ENCODE results near the gene CMPK1.
"Not testable (repeated sequence)": the region's sequence is repeated elsewhere in the genome, so short reads cannot be mapped to it uniquely, and the experiment has no call there.

CMPK1 gene, protein sequence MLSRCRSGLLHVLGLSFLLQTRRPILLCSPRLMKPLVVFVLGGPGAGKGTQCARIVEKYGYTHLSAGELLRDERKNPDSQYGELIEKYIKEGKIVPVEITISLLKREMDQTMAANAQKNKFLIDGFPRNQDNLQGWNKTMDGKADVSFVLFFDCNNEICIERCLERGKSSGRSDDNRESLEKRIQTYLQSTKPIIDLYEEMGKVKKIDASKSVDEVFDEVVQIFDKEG

DNA sequence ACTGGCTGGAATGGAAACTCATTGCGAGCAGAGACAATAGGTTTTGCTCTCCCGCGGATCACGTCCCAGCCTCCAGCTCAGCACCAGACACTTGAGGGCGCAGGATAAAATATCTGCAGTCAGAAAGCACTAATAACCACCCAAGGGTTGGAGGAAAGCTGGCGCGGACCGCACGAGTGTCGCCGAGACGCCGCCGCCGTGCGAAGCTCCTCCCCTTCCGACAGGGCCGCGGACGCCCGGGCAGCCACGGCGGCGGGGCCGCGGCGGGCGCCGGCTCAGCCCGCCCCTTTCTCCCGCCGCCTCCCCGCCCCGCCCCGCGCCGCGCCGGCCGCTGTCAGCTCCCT, at the start of gene CMPK1:
Gene CMPK1, plus strand, starts transcription at position 213 of the 344 bp plus-strand sequence. CDS start 156 bp downstream, outside the sequence.
- DNase-seq (ENCODE audit: low read depth in 2 of 2), result peak; percentile 67 to 70

DNA sequence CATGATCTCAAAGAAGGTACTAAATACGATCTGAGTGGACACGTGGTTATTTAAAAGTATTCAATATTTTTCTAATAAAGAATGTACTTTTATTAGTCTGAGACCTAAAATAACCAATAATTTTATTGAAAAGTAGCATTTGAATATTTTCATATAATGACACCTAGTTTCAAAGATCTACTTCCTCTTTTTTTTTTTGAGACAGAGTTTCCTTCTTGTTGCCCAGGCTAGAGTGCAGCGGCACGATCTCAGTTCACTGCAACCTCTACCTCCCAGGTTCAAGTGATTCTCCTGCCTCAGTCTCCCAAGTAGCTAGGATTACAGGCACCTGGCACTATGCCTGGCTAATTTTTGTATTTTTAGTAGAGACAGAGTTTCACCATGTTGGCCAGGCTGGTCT, 45.5 kb upstream of the CMPK1 start:
- not testable (repeated sequence) for DNase-seq (ENCODE audit: low read depth in 2 of 2)

DNA sequence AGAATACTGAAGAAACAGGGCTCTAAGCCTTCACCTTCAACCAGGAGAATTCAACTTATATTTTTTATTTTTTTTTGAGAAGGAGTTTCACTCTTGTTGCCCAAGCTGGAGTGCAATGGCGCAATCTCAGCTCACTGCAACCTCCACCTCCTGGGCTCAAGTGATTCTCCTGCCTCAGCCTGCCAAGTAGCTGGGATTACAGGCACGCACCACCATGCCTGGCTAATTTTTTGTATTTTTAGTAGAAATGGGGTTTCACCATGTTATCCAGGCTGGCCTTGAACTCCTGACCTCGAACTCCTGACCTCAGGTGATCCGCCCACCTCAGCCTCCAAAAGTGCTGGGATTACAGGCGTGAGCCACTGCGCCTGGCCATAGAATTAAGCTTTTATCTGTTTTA, 38.7 kb upstream of the CMPK1 start:
- DNase-seq (ENCODE audit: low read depth in 2 of 2), result not testable (repeated sequence)

DNA sequence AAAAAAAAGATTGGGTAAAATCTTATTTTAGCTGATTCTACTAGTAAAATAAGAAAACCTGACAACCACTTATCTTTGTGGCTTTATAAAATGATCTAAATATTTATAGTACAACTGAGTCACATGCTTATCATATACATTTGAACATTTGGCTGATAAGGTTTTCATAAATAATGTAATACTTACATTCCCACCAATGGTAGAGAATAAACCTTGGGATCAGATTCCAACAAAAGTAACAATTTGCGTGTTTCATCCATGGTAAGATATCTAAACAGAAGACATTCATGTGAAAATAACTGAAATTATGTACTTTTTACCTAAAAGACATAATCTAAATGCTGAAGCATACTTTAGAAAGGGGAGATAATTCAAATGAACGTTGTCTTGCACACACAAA, 38.0 kb upstream of the CMPK1 start:
- no peak for DNase-seq (ENCODE audit: low read depth in 2 of 2)

DNA sequence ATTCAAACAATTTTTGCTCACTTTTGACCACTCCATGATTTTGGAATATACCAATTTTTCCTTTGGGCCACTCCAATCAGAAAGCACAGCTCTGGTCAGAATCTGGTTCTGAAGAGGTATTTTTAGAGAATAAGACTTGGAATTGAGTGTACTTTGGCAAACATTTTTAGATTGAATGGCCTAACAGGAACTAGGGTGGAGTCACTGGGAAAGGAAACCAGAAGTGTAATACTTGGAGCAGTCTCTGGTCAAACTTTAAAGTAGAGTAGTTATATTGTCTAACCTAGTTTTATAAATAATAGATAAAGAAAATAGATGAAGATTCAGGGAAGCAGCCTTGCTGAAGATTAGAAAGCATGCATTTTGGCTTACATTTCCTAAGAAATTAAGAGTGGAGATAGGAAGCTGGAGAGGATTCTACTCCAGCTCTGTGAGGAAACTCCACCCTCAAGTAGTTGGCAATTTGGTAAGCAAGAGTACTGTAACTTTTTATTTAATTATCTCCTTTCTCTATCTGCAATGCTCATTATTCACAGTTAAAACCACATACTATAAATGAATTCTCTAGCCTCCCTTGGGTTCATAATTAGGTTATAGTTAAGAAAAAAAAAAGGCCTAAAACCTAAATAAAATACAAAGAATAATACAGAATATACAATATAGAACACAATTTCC, 35.4 kb upstream of the CMPK1 start:
- no peak for DNase-seq (ENCODE audit: low read depth in 2 of 2)

DNA sequence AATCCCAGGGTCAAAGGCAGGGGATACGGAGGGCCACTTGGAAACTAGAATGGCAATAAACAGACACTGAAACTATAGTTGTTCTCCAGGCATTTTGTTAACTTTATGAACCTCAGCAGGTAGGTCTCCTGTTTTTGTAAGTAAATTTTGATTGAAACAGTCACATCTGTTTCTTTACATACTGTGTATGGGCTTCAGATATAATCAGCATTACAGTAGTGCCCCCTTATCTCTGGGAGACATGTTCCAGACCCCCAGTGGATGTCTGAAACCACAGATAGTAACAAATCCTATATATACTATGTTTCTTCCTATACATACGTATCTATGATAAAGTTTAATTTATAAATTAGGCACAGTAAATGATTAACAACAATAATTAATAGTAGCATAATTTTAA, 31.1 kb upstream of the CMPK1 start:
- no peak for DNase-seq (ENCODE audit: low read depth in 2 of 2)

DNA sequence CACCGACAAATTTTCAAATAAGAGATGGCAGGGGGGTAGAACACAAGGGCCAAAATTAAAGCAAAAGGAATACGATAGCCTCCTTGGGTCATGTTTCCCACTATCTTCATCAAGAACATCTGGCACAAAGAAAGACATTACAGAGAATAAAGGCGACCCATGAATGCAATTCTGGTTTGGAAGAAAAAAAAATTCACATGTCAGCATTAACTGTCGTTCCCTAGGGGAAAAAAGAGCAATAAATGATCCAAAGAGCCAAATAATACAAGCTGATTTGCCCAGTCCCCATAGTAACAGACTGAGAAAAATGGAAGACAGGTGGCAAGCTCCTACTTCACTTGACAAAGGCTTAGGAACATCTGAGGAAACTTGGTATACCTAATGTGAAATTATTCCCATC, 24.2 kb upstream of the CMPK1 start:
- DNase-seq (ENCODE audit: low read depth in 2 of 2), result no peak

DNA sequence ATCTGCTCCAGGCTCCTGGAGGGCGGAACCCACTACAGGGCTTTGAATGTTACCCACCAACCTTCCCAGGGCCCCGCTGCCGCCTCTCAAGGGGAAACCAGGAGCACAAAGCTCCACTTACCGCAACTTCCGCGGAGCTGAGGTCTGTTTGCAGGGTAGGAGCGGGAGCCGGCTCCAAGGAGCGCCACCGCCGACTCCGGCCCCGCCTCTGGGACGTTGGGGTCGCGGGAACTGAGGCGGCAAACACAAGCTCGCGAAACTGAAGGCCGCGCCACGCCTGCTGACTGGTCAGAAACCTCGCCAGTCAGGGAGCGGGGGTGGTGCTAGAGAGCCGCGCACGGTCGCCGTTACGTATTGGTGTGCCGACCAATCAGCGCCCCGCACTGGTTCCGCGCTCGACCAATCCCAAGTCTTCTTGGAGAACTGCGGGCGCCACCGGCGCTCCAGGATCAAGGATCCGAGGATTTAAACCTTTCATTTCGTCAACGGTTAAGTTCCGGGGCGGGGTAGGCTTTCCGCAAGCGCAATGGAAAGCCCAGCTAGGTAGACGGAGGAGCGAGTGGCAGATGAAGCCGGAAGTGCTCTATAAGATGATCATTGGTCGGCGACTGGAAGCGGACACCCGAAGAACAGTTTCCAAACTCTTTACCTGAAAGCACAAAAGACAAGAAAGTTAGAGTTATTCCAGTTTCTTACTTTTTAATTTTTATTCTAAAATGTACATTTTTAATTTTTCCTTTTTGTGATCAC, 19.5 kb upstream of the CMPK1 start, which contains the start of gene STIL:
Gene STIL, minus strand, starts transcription at position 233 of the 750 bp plus-strand sequence. CDS start 3,828 bp downstream, outside the sequence.
- DNase-seq (ENCODE audit: low read depth in 2 of 2), result peak; percentile 98 to 99

DNA sequence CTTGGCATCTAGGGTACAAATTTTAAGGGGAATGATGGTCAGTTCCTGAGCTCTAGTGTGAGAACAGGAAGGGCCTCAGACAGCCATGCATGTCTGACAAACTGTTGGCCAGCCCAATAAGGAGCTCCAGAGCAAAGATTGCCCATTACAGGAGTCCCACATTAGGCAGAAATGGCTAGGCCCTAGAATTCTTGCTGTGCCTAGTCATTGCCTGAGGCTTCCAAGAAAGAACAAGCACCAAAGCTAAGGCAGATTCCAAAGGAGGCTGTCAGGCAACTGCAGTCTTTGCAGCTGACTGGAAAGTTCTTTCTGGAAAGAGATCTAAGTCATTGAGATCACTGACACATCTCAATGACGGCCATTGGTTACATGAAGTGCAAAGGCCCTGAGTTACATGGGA, 15.7 kb upstream of the CMPK1 start:
- DNase-seq (ENCODE audit: low read depth in 2 of 2), result peak; percentile 39 to 55

DNA sequence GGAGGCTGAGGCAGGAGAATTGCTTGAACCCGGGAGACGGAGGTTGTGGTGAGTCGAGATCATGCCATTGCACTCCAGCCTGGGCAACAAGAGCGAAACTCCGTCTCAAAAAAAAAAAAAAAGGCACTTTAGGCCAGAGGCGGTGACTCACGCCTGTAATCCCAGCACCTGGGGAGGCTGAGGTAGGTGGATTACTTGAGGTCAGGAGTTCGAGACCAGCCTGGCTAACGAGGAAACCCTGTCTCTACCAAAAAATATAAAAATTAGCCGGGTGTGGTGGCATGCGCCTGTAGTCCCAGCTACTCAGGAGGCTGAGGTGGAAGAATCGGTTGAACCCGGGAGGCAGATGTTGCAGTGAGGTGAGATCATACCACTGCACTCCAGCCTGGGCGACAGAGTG, 13.6 kb upstream of the CMPK1 start:
- not testable (repeated sequence) for DNase-seq (ENCODE audit: low read depth in 2 of 2)

DNA sequence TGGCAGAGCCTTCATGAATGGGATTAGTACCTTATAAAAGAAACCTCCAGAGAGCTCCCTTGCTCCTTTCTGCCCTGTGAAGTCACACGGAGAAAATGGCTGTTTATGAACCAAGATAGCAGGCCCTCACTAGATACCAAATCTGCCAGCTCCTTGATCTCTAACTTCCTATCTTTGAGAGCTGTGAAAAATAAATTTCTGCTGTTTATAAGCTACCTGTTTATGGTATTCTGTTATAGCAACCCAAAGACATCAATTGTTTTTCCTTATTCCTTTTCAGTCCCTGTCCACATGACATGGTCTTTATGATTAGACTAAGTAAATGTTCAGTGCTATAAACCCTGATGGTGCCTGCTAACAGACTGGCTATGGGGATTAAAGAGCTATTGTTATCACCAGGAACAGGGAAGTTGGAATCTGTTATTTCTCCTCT, 10.0 kb upstream of the CMPK1 start:
- no peak for DNase-seq (ENCODE audit: low read depth in 2 of 2)

DNA sequence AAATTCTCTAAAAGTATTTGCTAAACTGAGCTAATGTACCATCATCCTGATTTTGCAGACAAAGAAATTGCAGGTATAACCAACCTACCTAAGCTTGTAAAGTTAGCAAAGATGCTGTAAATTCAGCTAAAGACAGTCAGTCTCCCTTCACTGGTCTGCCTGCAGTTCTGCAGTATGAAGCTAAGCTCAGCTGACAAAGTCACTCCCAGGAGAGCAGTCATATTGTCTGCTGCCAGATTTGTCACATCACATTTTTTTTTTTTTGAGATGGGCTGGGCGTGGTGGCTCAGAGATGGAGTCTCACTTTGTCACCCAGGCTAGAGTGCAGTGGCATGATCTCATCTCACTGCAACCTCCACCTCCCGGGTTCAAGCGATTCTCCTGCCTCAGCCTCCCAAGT, 8.9 kb upstream of the CMPK1 start:
- DNase-seq (ENCODE audit: low read depth in 2 of 2), result no peak

DNA sequence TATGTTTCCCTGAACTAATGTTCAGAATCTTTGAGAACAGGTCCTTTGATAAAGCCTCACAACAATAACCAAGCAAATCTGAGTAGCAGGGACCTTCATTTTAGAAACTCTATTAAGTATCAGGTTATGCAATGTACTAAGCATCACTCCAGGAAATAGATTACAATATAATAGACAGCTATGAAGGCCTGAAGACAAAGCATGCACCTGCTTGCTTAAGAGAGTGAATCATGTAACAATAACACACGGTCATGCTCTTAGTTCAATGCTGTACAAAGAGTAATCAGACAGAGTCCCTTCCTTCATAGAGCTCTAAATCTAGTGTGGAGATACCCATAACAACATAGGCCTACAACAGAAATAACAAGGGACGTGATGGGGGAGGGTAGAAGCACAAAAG, 8.1 kb upstream of the CMPK1 start:
- no peak for DNase-seq (ENCODE audit: low read depth in 2 of 2)

DNA sequence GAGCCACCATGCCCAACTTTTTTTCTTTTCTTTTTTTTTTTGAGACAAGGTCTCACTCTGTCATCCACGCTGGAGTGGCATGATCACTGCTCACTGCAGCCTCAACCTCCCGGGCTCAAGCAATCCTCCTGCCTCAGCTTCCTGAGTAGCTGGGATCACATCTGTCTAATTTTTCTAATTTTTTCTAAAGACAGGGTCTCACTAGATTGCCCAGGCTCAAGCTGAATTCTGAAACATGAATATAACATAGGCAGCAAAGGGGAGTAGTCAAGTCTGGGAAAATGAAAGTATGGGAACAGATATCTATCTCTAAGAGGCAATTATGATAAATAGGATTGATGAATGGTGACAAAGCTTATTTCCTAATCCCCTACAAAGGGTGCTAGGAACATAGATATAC, 7.3 kb upstream of the CMPK1 start:
- DNase-seq (ENCODE audit: low read depth in 2 of 2), result no peak

DNA sequence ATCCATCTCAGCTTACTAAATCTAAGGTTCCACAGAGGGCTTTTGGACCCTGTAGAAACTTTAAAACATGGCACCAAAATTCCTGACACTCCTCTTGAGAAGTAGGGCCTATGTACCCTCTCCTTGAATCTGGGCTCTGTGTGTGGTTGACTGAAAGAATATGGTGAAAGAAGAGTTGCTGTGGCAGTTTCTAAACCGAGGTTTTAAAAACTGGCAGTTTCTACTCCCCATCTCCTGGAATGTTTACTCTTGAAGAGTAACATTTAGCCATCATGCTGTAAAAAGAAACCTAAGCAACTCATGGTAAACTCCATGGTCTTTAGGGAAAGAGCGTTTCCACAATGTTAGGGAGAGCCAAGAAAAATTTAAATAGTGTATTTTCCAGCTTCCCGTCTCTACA, 4.6 kb upstream of the CMPK1 start:
- no peak for DNase-seq (ENCODE audit: low read depth in 2 of 2)

DNA sequence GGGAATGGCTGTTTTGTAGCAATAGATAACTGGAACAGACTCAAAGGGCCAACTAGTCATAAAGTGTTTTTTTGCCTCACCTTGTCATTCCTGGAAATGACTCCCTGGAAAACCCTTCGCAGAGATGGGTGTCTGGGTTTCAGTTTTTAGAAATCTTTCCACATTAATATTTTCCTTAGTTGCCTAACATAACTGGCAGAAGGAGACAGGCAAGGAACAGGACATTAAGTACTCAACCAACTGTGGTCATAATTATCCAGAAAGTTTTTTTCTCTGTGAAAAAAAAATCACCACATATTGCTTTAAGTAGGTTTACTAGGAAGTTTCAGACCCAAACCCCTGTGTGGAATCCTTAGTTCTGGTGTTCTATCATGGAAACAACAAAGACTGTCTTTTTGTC, 3.4 kb upstream of the CMPK1 start:
- DNase-seq (ENCODE audit: low read depth in 2 of 2), result no peak

DNA sequence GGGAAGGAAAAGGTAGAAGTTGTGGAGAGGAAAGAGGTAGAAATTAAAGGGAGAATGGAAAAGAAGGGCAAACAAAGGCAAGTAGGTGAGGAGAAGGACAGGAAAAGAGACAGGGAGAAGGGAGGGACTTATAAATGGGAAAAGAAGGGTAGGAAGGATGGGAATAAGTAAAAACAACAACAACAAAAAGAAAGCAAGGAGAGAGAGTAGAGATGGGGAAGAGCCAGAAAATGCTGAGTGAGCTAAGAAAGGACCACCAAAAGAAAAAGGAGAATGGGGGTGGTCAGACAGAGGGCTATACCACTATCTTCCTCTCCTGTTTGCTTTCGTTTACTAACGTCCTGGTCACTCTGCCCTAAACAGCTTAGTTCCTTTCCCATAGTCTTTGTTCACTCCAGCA, 1.7 kb upstream of the CMPK1 start:
- DNase-seq (ENCODE audit: low read depth in 2 of 2), result no peak

DNA sequence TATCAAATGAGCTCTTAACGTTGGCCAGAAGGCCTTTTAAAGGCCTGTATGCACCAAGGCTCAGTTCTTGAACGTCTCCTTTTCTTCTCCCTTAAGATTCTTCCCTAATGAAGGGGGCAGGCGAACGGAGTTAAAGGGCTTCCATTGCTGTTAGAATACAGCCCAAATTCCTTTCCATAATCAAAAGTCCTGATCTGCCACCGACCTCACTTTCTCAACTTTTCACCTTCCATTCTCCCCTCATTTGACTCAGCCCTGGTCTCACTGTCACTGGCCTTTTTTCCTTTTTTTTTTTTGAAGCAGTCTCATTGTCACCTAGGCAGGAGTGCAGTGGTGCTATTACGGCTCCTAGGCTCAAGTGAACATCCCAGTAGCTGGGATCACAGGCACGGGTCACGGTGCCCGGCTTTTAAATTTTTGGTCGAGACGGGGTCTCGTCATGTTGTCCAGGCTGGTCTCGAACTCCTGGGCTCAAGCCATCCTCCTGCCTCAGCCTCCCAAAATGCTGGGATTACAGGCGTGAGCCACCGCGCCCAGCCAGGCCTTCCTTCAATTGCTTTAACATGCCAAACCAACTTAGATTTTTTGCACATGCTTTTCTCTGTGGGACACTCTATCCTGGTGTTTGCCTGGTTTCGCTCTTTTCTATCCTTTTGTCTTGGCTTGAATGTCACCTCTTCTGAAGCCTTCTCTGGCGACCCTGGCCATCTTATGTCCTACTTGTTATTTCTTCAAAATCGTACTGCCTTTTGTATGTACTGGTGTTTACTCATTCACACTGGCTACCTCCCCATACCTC, 612 bp upstream of the CMPK1 start:
- no peak for DNase-seq (ENCODE audit: low read depth in 2 of 2)

DNA sequence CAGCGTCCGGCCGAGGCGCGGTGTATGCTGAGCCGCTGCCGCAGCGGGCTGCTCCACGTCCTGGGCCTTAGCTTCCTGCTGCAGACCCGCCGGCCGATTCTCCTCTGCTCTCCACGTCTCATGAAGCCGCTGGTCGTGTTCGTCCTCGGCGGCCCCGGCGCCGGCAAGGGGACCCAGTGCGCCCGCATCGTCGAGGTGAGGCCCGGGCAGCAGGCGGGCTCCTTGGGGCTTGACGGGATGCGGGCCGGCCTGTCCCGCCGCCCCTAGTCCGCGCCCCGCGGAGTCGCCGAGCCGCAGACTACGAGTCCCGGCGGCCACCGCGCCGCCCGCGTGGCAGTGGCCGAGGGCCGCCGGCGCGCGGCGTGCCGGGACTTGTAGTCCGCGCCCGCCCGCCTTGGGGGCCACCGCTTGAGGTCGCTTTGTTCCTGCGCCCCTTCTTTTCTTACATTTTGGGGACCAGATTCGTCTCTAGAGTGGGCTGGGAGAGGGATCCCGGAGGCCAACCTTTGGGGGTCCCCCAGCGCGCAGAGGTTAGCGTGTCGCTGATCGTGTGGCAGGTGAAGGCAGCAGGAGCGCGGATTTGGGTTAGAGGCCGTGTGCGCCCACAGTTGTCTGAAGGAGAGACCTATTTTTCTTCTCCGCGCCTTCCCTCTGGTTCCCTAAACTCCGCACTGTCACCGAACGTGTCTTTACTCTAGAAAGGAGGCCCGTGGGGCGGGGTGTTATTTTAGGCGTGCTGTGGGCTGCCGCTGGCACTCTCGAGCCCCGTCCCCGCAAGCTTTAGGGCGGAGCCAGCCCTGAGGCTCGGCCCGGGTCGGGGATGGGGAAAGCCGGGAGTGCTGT, 553 bp downstream of the CMPK1 start:
- DNase-seq (ENCODE audit: low read depth in 2 of 2), result peak; percentile 39 to 42

DNA sequence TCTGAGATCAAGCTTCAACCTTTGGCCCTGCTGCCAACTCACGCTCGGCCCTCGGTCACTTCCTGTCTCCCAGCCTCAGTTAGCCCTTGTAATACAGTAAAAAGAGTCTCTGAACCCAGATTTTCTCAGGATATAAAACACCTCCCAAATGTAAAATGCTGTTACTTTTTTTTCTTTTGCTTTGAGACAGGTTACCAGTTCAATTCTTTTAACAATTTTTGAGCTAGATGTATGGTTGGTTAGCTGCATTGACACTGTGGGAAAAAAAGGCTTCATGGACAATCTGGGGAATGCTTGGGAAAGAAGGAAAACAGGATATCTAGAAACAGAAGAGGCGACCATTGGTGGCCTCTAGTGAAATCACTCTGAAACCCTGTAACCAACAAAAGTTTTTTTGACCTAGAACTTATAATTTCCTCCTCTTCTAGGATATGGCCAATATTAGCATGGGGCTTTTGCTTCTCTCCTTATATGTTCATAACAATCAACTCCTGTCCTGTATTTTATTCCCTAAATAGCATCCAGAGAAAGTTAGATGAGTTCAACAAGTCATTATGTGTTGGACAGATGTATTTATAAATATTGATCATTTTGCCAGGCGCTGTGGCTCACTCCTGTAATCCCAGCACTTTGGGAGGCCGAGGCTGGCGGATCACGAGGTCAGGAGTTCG, 1.3 kb downstream of the CMPK1 start:
- no peak for DNase-seq (ENCODE audit: low read depth in 2 of 2)

DNA sequence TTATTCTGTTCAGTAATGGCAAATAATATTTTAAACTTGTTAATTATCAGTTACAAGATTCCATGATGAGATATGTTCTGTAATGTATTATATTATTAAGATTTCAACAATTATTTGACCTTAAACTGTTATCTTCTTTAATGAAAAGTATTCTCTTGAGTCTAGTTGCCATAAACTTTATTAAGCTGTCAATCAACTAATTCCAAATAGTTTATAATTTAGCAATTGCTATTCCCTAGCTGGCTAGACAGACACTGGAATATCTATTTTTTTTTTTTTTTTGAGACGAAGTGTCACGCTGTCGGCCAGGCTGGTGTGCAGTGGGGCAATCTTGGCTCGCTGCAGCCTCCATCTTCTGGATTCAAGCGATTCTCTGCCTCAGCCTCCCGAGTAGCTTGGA, 3.8 kb downstream of the CMPK1 start:
- DNase-seq (ENCODE audit: low read depth in 2 of 2), result no peak

All from fibroblast of skin of left biceps (primary cell).